Fibroblast of skin of left biceps (primary cell): Measurements from ENCODE around the gene TTC17.
A peak's percentile ranks its signal among the peaks of the same experiment; 100 is the strongest.
"Not testable (repeated sequence)": the region's sequence is repeated elsewhere in the genome, so short reads cannot be mapped to it uniquely, and the experiment has no call there.

Source experiments
- DNase-seq, 2 experiments: peaks; one replicate each; pipeline ENCODE4 v3.0.0-alpha.2; 2013; ENCODE audit warnings: low read depth in 2 of 2

The TTC17 gene

DNA sequence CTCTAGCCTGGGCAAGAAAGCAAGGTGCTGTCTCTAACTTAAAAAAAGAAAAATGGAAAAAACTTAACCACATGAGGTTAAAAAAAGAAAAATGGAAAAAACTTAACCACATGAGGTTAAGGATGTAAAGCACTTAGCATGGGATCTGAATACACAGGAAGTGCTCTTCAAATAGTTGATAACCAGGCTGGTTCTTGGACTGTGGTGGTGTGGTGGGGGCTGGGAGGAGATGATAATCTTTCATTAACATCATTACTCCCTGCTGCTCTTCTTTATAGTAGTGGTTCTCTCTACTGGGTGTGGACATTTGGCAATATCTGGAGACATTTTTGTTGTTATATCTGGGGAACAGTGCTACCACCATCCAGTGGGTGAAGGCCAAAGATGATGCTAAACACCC is 88.4 kb downstream of the TTC17 start:
- DNase-seq = no peak

DNA sequence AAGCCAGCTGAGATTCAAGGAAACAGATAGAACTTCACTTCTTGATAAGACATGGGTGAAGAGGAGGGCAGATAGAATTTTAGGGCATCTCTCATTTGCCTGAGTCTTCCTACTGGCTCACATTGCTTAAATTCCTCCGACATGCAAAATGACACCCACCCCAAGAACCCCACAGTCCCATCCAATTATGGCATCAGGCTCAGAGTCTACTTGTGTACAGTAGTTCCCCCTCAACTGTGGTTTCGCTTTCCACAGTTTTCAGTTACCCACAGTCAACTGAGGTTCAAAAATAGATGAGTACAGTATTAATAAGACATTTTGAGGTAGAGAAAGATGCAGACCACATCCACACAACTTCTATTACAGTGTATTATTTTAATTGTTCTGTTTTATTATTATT is 99.8 kb downstream of the TTC17 start:
- DNase-seq = no peak

DNA sequence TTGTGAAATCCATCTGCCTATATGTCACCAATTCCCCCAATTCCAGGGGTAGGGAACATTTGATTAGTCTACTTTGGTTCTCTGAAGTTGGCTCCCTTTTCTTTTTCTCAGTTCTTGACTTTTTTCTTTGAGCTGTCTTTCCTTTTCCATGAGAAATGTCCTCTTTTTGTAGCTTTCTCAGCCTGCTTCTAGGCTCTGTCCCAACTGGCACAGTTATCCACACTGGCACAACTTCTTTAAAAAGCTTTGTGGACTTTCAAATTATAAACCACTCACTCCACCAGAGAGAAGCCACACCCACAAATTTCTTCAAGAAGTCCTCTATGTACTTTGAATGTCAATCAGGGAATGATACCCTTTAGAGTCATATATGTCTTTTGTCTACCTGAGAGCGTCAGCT is 100.5 kb downstream of the TTC17 start:
- DNase-seq = no peak

DNA sequence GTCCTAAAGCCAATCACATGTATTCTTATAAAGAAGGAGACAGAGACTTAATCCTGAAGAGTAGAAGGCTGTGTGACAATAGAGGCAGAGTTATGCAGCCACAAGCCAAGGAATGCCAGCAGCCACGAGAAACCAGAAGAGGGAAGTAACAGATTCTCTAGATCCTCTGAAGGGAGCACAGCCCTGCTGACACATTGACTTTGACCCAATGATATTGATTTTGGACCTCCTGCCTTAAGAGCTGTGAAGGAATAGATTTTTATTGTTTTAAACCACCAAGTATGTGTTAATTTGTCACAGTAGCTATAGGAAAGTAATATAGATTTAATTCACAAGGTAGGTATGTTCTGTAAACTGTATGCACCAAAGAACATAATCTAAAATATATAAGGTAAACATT is 103.6 kb downstream of the TTC17 start:
- no peak for DNase-seq

DNA sequence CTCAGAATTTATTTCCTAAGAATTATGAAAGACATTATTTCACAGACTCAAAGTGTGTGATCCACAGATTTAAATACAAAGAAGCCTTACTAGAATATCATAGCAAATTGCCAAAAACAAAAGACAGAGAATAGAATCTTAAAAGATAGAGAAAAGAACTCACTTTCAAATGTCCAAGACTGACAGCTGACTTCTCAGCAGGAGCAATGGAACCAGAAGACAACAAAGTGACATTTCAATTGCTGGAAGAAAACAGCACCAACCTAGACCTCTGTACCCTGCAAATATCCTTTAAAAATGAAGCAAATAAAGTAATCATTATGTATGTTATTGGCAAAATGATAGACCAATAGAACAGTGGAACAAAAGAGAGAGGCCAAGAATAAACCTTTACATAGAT is 109.2 kb downstream of the TTC17 start:
- DNase-seq = no peak

DNA sequence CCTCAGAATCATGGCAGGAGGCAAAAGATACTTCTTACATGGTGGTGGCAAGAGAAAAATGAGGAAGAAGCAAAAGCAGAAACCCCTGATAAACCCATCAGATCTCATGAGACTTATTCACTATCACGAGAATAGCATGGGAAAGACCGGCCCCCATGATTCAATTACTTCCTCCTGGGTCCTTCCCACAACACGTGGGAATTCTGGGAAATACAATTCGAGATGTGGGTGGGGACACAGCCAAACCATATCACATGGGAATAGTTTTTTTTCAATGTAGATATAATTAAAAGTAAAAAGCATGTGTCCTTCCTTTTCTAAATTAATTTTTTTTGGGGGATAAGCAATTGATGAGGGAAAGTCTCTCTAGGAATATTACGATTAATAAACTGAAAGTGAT is 118.8 kb downstream of the TTC17 start:
- DNase-seq = not testable (repeated sequence)

DNA sequence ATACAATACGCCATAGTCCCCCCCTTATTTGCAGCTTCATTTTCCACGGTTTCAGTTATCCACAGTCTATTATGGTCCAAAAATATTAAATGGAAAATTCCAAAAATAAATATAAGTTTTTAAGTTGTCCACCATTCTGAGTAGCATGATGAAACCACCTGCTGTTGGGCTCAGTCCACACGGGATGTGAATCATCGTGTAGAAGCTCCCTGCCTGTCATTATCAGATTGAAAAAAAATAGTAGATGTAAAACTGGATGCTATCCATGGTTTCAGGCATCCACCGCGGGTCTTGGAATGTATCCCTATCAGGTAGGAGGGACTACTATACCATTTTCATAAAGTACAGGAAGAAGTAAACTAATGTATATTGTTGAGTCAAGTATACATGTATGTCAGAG is 127.4 kb downstream of the TTC17 start:
- no peak for DNase-seq

DNA sequence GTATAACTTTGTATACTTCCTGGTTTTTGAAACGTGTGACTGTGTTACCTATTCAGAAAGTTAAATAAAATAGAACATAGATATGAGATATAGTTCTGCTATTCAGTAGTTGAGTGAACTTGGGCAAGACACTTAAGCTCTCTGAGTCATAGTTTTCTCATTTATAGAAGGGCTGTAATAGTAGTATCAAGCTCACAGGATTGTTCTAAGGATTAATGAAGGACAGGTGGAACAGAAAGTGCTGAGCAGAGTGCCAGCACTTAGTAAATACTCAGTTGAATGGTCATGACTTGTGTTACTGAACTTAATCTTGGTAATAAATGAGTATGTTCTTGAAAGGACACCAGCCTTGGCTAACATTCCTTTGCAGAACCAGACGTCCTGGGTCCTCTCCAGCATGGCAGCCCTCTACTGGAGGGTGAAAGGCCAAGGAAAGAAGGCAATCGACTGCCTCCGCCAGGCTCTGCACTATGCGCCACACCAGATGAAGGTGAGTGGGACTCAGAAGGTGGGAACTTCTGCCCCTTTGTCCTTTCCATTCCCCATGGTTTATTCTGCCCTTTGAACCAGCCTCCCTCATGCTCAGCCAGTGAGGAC is 131.2 kb downstream of the TTC17 start:
- no peak for DNase-seq

DNA sequence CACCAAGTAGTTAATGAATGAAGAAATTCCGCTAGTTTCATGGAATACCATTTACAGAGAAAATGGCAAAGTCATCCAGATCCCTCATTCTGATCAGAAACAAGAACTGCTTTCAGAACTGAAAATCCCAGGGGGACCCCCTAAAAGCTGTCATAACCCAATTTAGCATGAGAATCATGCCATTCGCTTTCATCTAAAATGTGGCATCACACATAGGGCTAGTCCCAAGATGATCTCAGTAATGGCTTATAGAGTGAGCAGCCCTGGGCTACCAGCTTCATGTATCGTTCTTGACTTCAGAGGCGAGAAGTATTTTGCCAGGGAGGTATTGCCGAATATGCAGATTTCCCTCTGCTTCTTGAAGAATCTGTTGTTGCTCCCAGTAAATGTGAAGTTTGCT is 134.0 kb downstream of the TTC17 start:
- no peak for DNase-seq

DNA sequence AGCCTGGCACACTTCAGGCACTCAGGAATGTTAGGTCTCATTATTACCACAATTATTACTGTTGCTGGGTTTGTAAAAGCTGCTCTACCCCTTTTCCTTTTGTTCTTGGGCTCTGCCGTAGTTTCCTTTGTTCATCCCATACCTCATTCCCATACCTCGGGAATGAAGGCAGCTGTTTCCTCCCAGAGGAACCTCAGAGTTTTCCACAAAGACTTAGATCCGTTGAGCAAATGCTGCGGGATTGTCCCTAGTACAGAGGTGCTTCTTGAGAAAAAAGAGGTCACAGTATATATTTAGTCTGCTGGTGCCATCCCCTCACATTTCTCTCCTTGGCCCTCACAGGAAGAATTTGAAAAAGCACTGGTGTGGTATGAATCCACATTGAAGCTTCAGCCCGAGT is 134.7 kb downstream of the TTC17 start:
- no peak for DNase-seq

DNA sequence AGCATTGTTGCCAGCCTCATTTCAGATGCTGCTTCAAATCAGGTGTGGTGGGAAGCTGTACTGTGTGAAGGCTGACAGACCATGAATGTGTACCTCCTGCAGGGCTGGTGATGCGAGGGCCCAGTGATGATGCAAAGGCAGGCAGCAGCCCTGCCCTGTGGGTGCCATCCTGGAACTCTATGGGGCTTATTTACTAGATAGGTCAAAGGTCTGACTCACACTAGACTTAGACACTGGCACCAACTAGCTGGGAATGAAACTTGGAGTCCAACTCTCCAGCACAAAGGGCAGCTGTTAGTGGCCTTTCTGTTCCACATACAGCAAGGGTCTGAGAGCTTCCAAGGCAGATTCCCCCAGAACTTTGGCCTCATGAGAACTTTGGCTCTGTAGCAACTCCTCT is 138.4 kb downstream of the TTC17 start:
- no peak for DNase-seq

DNA sequence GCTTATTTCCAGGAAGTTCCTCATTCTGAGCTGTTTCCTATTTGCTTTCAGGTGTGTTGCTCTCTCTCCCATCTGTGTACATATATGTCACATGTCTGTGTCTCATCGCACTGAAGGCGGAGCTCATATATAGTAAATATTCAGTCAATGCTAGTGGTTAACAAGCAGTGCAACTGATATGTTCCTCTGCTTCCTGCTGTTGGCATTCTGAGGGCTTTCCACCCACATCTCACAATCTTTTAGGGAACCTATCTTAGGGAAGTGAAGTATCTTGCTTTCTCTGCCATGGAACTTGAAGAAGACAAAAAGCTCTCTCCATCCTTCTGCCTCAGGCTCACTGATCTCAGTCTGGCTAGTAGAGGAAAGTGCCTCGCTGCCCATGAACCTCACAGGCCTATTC is 139.8 kb downstream of the TTC17 start:
- DNase-seq = no peak

DNA sequence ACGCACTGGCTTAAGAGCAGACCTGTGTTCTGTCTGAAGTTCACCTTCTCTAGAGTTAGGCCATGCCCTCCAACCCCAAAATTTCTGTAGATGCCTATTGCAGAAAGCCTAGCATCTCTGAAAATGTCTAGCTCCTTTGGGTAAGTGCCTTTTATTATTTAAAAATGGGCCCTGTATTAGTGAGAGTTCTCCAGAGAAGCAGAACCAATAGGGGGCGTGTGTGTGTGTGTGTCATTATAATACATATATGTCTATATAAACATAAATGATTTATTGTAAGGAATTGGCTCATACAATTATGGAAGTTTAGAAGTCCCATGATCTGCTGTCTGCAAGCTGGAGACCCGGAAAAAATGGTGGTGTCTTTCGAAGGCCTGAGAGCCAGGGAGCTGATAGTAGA is 144.7 kb downstream of the TTC17 start:
- DNase-seq = no peak

DNA sequence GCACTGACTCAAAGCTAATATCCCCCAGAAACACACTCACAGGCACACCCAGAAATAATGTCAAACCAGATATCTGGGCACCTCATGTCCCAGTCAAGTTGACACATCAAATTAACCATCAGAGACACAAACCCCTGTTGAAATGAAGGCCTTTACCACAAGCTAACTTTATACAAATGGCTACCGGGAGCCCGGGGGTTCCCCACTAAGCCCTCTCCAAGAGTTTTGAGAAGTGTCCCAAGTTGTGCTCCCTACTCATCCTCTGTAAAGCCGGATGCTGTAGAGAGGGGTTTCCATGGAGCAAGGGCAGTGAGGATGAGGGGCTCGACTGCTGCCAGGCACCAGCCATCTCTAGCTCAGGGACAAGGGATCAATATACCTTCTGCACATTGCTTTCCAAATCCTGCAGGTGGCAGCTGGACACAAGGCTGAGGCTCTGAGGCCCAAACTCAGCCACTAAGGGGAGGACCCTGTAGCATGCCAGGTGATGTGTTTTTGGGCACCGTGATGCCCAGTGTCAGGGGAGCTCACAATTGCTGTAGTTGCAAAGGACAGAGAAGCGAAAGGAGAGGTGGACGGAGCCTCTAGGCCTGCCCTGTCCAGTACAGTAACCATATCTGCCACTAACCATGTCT is 145.7 kb downstream of the TTC17 start:
- no peak for DNase-seq

DNA sequence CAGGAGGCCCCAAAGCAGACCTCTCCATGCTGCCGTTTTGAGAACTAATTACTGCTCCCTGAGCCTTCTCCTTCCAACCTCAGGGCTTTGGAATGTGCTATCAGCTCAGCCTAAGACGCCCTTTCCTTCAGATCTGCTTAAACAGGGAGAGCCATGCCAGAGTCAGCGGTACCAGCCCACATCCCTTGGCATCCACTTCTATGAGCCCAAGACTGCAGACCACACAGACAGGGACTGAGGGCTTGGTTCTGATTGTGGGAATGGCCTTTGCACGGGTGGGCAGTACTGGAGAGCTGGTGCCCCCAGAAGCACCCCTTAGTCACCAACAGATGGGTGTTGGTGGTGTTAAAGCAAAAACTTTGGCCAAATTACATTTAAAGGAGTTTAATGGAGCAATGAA is 146.5 kb downstream of the TTC17 start:
- DNase-seq = no peak

DNA sequence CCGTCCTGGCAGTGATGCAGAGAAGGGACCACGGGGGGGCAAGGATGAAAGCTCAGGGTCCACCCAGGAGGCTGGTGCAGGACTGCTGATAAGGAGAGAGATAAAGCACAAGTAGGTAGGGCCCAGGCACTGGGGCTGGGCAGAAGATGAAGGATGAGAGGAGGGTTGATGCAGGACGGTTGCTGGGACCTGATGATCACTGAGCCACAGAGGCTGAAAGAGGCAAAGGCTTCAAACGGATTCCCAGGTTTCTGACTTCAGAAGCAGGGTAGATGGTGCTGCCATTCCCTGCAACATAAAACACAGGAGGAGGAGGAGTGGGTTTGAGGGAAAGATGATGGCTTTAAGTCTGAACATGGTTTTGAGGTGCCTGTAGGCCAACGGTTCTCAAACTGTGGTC is 148.5 kb downstream of the TTC17 start:
- DNase-seq = no peak

DNA sequence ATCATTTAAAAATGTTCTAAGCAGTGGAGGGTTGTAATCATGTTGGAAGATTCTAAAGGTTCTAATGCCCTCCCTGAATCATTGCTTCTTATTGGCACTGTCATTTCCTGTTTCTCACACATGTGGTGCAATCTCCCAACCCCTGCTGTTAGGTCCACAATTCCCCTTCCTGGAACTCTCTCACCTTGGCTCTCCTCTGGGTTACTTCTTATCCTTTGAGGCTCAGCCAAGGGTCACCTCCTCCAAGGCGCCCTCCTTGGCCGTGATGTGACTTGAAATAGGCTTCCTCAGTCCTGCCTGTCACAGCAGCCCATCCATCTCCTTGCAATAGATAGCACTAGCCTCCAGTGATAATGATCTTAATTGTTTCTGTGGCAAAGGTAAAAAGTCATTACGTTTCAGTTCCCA is 149.8 kb downstream of the TTC17 start:
- peak; percentile 6 to 8 for DNase-seq

DNA sequence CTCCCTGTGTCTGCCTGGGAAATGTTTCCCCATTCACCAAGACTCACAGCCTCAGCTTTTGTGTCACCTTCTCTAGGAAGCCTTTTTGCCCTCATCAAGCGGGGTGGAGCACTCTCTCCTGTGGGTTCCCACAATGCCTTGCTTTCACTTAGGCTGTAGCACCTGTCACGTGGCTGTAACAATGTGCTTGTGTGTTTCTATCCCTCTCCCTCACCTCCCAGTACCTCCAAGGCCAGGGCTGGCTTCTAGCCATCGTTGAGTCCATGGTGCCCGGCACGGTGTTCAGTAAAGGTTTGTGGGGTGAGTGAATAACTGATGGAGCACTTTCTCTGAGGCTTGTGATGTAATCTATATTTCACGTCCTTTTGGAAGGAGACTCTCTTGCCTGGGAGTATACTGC is 153.2 kb downstream of the TTC17 start:
- no peak for DNase-seq

DNA sequence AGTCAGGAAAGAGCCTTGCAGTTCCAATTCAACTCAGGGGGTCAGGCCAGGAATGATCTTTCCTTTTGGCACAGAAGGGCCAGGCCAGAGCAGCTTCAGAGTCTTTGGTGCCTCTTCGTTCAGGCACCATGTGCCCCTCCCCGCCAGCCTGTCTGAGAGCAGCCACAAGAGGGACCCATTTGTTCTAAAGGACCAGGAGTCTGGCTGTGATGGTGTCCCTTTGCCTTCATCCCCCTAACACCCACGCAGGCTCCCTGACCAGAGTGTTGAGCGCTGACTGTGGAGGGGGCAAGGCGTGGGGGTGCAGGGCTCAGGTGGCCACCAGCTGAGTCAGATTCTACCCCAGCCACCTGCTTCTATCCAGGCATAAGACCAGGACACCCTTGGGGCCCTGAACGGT is 156.4 kb downstream of the TTC17 start:
- no peak for DNase-seq

DNA sequence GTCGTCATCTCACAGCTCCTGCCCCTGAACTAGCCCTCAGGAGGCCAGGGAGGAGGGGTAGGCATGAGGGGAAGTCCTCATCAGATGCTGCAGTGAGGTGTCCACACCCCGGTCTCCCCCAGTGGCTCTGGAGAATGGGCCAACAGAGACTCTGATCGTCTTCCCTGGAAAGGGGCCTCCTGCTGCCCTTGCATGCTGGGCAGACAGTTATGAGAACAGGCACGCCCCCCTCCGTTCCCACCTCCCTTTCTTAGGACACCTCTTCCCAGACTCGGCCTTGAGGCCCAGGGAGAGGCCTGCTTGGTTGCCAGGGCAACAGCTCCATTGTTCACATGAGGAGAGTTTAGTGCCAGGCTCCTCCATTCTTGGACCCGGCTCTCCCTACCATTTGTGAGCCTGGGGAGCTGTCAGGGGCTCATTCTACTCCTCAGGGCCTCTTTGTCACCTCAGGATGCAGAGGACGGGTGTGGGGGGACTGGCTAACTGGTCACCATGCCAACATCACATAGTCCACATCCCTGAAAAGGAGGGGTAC is 157.7 kb downstream of the TTC17 start:
- DNase-seq = no peak

DNA sequence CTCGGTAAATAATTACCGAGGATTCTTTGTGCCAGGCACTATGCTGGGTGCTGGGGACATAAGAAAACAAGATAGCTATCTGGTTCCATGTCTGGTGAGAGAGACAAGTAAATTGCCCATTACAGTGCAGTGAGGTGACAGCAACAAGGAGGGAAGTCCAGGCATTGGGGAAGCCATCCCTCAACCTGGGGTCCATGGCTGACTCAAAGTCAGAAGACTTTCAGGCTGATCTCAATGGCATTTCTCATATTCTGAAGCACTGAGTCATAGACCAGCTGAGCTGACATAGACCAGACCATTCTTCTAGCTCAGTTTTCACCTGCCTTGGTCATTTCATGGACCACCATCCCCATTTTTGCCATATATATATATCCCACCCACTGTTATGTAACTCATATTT is 158.8 kb downstream of the TTC17 start:
- no peak for DNase-seq

DNA sequence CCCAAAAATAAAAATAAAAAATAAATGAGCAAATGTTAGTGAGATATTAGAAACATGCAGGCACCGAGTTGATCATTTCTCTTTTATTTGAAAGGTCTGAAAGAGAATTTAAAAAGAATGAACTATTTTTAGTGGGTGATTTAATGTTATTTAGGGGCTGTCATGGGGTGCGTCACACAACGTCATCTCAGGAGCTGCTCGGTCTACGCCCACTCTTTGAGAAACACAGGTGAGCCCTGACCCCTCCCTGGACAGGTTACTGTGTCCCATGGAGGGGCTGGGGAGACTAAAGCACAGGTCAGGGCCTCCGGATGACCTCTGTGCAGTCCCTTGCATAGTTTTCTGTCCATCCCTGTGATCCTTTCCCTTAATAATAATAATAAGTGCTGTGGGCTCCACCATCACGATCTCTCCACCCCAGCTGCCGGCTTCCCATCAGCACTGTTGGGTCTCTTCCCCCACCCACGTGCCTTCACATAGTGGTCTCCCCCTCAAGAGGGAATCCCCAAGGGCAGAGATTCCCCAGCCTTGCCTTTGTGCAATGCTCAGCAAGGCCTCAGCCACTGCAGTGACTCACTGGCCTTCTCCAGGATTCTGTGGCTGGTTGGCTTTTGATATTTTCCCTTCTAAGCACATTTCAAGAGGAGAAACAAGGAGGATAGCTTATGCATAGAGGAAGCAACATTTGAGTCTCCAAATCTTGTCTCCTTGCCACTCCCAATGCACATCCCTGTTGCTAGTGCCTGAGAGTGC is 159.9 kb downstream of the TTC17 start:
- DNase-seq = no peak

DNA sequence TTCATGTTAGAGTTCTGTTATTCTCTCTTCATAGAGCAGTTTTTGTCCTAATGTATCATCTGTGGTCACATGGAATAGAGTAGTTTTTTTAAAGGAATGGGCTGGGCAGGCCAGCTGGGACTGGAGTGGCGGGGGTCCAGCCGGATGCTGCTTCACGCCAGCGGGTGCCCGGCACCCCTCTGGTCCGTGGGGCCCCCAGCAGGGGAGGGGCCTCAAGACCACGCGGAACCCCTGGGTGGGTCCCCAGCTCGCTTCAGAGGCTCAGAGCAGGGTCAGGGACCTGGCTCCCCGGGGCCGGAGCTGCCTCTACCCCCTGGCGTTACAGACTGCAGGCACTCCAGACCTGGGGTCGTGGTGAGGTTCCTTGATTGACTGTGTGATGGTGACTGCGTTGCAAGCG is 162.8 kb downstream of the TTC17 start:
- no peak for DNase-seq
